ENCODE results near the gene ETV4. TPM values are rescaled to one million over a fixed set of nuclear protein-coding genes. Genes with fewer than 3 reads are reported as not detected.

Gene ETV4
- total RNA-seq, 1 donor from 2014 or later = 1.1 TPM

DNA sequence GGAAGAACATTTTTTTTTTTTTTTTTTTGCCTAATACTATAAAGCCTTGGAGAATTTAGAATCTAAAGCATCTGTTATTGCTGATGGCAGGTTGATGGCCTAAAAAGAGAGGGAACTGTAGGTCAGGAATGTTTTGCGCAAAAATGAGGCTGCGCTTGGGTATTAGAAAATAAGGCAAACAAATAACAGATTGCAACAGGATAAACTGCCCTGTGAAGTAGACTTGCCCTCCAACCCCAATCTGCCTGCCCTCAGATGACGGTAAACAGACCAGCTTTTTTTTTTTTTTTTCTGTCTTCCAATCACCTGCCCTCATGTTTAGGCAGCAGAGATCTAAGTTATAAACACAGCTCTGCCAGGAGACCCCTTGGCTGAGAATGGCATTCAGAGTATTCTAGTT is 66.2 kb downstream of the ETV4 start:
- H3K27me3 ChIP-seq = no peaks in the 10 kb centered on the region
- no peak overlapping the region for H3K4me3 ChIP-seq
- peaks cover 12% of the 10 kb centered on the region for H3K79me2 ChIP-seq (ENCODE audit: low read depth)
- Mint-ChIP-seq H3K27me3 (ENCODE audit: insufficient read depth, low read depth) (peaks cover 6% of the 10 kb centered on the region), H3K36me3 (no peaks in the 10 kb centered on the region), H3K4me1 (peaks cover 21% of the 10 kb centered on the region), H3K27ac (no peak overlapping the region), H3K9me3 (no peaks in the 10 kb centered on the region), H3K4me3 (no peak overlapping the region)
- no peak overlapping the region for H3K27ac ChIP-seq
- no peaks in the 10 kb centered on the region for H3K36me3 ChIP-seq
- DNase-seq (ENCODE audit: low spot score) = no peak
- no peak overlapping the region for H3K9ac ChIP-seq
- no peak overlapping the region for H2AFZ ChIP-seq (replicated peaks)
- no peak overlapping the region for H3K4me2 ChIP-seq
- no peaks in the 10 kb centered on the region for H3F3A ChIP-seq (ENCODE audit: low read depth)
- no peaks in the 10 kb centered on the region for H4K20me1 ChIP-seq (ENCODE audit: low read depth)
- no peaks in the 10 kb centered on the region for H3K9me3 ChIP-seq (ENCODE audit: low read depth)
- TF ChIP-seq, protein P1, sequence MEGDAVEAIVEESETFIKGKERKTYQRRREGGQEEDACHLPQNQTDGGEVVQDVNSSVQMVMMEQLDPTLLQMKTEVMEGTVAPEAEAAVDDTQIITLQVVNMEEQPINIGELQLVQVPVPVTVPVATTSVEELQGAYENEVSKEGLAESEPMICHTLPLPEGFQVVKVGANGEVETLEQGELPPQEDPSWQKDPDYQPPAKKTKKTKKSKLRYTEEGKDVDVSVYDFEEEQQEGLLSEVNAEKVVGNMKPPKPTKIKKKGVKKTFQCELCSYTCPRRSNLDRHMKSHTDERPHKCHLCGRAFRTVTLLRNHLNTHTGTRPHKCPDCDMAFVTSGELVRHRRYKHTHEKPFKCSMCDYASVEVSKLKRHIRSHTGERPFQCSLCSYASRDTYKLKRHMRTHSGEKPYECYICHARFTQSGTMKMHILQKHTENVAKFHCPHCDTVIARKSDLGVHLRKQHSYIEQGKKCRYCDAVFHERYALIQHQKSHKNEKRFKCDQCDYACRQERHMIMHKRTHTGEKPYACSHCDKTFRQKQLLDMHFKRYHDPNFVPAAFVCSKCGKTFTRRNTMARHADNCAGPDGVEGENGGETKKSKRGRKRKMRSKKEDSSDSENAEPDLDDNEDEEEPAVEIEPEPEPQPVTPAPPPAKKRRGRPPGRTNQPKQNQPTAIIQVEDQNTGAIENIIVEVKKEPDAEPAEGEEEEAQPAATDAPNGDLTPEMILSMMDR (IDR thresholded peaks at IDR 0.05) = no peak
- TF ChIP-seq EZH2 (IDR thresholded peaks at IDR 0.05) = no peak
- TF ChIP-seq EZH2phosphoT487 (IDR thresholded peaks at IDR 0.05) = no peak
- H3K4me1 ChIP-seq = peaks cover 5% of the 10 kb centered on the region

Other genes with a start within 250 kb of the ETV4 start
- 9.2 and 18.6 TPM in 2 replicates for gene ARL4D, start 147.3 kb downstream of the ETV4 start, total RNA-seq (ENCODE audit: low replicate concordance)
- 46.8 and 134 TPM in 2 replicates for gene DHX8, start 62.4 kb downstream of the ETV4 start, total RNA-seq (ENCODE audit: low replicate concordance)
- 0.59 TPM in 1 of 2 replicates, not detected in the other for gene MEOX1, start 115.6 kb upstream of the ETV4 start, total RNA-seq (ENCODE audit: low replicate concordance)
- 0.06 TPM in 1 of 2 replicates, not detected in the other for gene SOST, start 212.5 kb upstream of the ETV4 start, total RNA-seq (ENCODE audit: low replicate concordance)
- 18.2 and 20.8 TPM in 2 replicates for gene DUSP3, start 232.6 kb upstream of the ETV4 start, total RNA-seq (ENCODE audit: low replicate concordance)
- not detected in 2 replicates for gene CFAP97D1, start 234.1 kb upstream of the ETV4 start, total RNA-seq (ENCODE audit: low replicate concordance)

Measured in neural progenitor cell (in vitro differentiated cells).